DLD1 (cell line): Measurements from ENCODE around the gene PXYLP1.

Source experiments
- in situ Hi-C: cut with HindIII; loops from 2 replicates; pipeline ENCODE4 v1.10.0; 2017; ENCODE audit warnings: low sequenced_read_pairs

Gene PXYLP1

DNA sequence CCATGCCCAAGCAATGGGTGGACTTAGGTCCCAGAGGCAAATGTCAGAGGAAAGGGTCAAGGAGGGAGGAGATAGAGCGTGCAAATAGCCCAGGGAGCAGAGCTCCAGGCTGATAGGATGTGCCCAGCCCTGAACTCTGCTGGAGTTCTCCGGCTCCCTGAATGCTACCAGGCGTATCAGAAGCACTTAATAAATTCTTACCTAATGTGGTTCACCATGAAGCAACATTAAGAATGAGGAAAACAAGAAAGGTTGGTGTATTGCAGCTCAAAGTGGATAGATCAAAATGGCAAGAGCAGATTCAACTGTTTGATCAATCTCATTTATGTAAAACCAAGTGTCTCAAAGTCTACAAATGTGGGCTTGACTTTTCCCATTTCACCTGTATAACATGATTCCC lies 38.3 kb downstream of the PXYLP1 start:
- in situ Hi-C loops: no loop called here

DNA sequence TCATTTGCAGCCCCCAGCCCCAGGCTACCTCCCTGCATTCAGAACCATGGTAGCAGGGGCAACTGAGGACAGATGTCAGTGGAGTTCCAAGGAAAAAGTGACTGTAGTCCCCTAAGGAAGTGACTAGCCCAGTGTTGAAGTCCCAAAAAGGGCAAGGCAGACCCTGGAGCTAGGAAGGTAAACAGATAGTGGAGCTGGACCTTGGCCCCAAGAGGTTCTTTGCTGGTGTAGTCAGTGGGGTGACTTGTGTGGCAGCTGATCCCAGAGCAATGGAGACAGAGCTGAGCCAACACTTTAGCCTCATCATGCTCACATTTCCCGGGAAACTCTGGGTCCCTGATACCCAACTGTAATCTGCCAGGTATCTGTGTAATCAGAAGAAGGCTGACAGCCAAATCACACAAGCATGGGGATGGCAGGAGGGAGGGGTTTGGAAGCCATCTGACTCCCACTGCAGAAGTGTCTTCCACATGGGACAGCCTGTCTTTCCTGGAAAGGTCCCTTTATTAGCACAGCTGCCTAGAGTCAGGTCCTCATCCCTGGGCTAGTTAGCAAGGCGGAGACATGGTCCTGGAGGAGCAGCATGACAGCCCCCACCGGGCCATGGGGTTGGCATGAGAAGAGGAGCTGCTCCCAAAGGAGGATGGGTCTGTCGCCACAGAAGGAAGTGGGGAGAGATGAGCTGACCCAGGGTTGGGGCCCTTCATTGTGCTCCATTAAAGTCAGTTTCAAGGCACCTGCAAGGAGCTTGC lies 39.8 kb downstream of the PXYLP1 start:
- in situ Hi-C loops: no loop called here

- in situ Hi-C loops: no loop called here
These were observed 41.5 kb downstream of the PXYLP1 start for GRCh38 chr3:141272906-141273662.

DNA sequence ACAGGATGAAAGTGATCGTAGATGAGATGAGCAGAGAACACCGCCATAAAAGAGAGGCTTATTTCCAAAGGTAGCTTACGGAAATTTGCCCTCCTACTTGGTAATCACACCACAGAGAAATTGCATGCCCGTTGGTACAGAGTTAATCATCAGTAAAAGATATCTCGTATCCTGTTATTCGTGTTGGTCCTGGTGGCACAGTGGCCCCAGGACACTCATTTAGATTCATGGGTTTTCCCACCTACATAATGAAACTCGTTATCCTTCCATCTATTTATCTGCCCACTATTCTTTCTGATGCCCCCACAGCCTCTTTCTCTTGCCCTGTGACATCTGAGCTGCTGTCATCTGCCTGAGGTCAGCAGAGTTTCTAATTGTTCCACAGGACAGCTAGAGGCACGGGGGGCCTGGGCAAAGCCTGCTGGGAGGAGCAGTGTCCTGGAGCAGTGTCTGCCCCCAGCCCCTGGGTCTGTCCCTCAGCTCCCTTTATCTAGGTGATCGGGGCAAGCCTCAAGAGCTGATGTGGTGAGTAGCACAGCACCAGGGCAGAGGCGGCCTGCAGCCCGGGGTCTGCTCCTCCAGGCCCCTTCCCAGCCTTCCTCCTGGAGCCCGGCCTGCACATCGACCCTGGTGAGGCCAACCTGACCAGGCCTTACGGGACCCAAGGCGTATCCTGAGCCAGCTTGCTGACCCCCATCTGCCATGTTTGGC lies 42.2 kb downstream of the PXYLP1 start:
- in situ Hi-C loops: no loop called here

- in situ Hi-C loops: no loop called here
These were observed 42.9 kb downstream of the PXYLP1 start for GRCh38 chr3:141274411-141275031.

- in situ Hi-C loops: no loop called here
These were observed 43.4 kb downstream of the PXYLP1 start for GRCh38 chr3:141275032-141275422.

- in situ Hi-C loops: no loop called here
These were observed 43.9 kb downstream of the PXYLP1 start for GRCh38 chr3:141275511-141275910.

DNA sequence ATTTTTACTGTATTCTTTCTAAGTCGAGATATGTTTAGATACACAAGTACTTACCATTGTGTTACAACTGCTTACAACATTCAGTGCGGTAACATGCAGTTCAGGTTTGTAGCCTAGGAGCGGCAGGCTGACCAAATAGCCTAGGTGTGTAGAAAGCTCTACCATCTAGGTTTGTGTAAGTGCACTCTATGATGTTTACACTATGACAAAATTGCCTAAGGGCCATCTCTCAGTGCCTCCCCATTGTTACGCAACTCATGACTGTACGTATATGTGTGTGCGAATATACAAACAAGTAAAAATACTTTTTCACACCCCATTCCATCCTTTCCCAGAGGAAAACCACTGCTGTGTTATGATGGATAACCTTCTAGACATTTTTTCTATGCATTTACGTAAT lies 44.3 kb downstream of the PXYLP1 start:
- in situ Hi-C loops: no loop called here

GRCh38 chr3:141276398-141276797 lies 44.8 kb downstream of the PXYLP1 start:
- in situ Hi-C loops: no loop called here

GRCh38 chr3:141277451-141277850 lies 45.8 kb downstream of the PXYLP1 start:
- in situ Hi-C loops: no loop called here

DNA sequence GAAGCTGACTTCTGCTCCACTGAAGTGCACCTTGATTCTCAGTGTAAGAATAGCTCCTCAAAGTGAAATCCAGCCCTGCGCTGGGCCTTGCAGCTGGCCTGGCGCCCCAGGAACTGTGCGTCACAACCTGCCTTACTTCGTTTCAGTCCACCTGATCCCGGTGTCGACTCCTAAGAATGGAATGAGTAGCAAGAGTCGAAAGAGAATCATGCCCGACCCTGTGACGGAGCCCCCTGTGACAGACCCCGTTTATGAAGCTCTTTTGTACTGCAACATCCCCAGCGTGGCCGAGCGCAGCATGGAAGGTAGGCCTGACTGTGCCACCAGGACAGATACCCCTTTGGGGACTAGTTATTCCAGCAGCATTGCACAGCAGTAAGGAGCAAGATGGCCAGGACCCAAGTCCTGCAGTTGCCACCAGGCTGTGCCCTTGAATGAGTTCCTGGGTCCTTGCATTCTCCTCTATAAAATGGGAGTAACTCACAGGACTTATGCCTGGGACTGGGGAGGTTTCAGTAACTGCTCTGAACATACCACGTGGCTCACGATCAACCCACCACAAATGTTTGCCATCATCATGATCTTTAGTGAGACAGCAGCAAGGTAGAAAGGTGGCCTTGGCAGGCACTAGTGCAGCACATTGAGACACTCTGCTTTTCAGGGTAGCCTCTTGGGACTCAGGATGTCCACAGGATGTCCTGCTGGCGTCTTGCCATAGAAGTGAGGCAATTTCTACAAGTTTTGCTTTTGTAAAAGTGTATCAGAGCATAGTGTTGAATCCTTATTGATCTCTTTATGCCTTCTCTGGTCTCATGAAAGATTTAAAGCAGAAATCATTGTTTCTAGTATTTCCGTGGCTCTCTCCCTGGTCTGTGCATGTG lies 46.8 kb downstream of the PXYLP1 start:
- in situ Hi-C loops: no loop called here

DNA sequence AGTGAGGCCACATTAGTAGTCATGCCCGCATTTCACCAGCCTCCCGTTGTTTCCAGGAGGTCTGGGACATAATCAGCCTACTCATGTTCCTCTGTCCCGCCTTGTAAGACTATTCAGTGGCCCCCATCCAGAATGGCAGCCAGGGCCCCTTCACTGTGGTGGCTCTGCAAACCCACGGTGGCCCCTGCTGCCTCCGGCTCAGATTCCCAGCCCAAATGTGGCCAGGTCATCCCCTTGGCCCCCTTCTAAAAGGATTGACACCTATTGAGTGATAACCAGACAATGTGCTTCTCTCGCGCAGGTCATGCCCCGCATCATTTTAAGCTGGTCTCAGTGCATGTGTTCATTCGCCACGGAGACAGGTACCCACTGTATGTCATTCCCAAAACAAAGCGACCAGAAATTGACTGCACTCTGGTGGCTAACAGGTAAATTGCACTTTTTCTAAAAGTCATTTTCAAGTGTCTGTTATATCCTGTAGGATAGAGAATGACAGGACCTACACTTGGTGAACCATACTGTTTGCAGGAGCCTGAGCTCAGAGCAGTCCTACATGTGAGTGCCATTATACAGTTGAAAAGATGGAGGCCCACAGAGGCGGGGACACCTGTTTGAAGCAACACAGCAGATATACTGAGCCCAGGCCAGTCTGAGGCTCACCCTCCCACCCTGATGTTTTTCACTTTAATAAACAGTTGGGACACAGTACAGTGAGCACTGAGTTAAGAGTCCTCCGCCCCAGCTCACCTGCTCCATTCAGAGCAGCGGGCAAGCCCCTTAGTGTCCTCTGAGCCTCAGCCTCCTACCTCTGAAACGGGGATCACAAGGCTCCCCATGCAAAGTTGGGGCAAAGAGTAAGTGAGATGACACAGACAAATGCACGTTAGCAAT lies 47.7 kb downstream of the PXYLP1 start:
- in situ Hi-C loops: no loop called here

DNA sequence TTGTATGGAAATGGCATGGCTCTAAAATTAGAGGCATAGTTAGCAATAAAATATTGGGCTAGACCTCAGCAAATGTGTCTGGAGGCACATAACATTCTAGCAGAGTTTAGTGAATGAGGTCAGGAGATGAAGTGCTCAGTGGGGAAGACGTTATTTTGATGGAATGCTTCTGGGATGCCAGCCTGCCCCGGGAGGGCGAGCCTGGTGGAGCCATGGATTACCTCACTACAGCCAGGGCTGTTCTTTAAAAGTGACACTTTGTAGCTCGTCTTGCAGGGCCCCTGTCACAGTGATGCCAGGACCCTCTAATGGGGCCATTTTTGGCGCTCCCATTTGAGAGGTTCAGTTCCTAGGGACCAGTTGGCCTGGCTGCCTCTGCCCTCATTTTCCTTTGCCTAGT lies 48.5 kb downstream of the PXYLP1 start:
- in situ Hi-C loops: loop anchor here (10.0 kb wide), 1 partner anchor 45 kb away; the partner anchor contains the start of gene PXYLP1

- in situ Hi-C loops: loop anchor here (10.0 kb wide), 1 partner anchor 46 kb away; the partner anchor contains the start of gene PXYLP1
These were observed 49.1 kb downstream of the PXYLP1 start for GRCh38 chr3:141280690-141281089.

- in situ Hi-C loops: loop anchor here (10.0 kb wide), 1 partner anchor 51 kb away; the partner anchor contains the start of gene PXYLP1
These were observed 53.9 kb downstream of the PXYLP1 start for GRCh38 chr3:141285570-141285969.

- in situ Hi-C loops: loop anchor here (10.0 kb wide), 1 partner anchor 52 kb away; the partner anchor contains the start of gene PXYLP1
These were observed 55.2 kb downstream of the PXYLP1 start for GRCh38 chr3:141286856-141287255.

- in situ Hi-C loops: loop anchor here (10.0 kb wide), 1 partner anchor 53 kb away; the partner anchor contains the start of gene PXYLP1
These were observed 55.7 kb downstream of the PXYLP1 start for GRCh38 chr3:141287326-141287725.

DNA sequence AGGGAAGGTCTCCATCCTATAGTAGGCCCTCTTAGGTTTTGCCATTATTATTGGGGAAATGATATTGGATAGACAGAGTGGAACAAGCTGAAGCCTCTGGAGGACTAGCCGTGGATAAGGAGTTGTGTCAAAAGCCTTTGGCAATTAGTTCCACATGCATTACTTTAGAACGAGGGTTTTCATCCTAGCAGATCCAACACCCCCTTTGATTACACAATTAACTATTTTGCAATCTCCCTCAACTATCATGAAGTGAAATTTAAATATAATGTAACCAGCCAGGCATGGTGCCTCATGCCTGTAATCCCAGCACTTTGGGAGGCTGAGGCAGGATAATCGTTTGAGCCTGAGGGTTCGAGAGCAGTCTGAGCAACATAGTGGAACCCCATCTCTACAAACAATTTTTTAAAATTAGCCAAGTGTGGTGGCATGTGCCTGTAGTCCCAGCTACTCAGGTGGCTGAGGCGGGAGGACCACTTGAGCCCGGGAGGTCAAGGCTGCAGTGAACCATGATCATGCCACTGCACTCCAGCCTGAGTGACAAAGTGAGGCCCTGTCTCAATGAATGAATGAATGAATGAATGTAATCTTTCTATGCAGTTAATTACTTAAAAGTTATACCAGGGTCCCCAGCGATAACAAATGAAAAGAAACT lies 56.8 kb downstream of the PXYLP1 start:
- in situ Hi-C loops: loop anchor here (10.0 kb wide), 1 partner anchor 54 kb away; the partner anchor contains the start of gene PXYLP1
